ENCODE data around the gene BICD2.

Gene BICD2

GRCh38 chr9:92726348-92726747 lies 38.3 kb downstream of the BICD2 start:
- DNase-seq: no peak

GRCh38 chr9:92725766-92726165 lies 38.9 kb downstream of the BICD2 start:
- DNase-seq: no peak

GRCh38 chr9:92725266-92725545 lies 39.4 kb downstream of the BICD2 start:
- no peak for DNase-seq

GRCh38 chr9:92724528-92725265 lies 39.9 kb downstream of the BICD2 start:
- no peak for DNase-seq

DNA sequence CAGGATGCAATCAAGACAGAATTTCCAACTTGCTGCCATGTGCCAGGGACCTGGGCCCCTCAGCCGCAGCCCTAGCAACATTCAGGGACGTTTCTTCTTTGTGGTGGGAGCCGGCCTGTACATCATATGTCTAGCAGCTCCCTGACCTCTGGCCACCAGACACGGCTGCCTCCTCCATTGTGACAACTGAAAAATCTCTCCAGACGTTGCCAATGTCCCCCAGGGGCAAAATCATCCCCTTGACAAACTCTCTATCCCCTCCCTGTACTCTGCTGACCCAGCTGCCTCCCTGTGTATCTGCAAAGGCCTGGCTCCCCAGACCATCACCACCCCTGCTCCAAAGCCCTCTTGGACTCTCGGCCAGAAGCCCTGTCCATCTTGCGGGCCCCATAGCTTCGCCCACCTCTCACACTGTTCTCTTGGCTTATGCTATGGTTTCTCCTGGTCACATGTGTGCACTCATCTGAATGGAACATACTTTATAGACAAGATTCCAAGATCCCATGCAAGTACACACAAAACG lies 40.8 kb downstream of the BICD2 start:
- no peak for DNase-seq

DNA sequence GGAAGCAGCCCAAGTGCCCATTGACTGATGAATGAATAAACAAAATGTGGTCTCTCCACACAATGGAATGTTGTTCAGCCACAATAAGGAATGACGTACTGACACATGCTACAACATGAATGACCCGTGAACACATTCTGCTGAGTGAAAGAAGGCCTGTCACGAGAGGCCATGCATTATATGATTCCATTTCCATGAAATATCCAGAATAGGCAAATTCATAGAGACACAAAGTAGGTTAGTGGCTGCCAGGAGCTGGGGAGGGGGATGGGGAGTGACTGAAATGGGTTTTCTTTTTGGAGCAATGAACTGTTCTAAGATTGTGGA lies 41.4 kb downstream of the BICD2 start:
- DNase-seq: no peak

- no peak for DNase-seq
These were observed 42.0 kb downstream of the BICD2 start for GRCh38 chr9:92722386-92723298.

GRCh38 chr9:92721548-92721947 lies 43.1 kb downstream of the BICD2 start:
- DNase-seq: no peak

DNA sequence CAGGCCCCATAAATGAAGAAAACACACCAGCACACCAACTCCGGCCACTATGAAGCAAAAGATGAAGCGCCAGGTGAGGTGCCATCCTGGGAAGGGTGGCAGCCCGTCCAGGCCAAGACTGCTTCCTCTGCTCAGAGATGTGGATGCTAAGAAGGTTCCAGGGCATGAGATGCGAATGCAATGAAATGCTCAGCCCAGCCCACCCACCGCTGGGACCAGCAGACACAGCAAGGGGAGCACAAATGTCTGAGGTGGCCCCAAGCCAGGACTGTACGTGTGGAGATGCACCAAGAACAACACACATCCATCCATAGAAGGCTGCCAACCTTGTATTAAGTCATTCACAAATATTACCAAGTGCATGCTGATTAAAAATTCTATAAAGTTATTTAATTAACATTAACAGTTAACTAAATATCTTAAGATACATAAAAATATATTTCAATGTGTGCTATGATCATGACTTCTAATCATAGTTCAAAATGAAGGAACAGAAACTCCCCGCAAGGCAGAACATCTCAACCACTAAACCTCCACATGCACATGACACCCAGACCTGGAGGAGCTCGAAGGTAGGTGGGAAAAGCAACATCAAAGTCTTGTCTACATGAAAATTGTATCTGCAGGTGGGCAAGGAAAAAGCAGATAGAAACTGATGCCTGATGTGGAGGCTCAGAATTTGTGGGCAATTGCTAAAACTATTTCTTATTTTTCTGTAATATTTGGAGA lies 43.7 kb downstream of the BICD2 start:
- no peak for DNase-seq

DNA sequence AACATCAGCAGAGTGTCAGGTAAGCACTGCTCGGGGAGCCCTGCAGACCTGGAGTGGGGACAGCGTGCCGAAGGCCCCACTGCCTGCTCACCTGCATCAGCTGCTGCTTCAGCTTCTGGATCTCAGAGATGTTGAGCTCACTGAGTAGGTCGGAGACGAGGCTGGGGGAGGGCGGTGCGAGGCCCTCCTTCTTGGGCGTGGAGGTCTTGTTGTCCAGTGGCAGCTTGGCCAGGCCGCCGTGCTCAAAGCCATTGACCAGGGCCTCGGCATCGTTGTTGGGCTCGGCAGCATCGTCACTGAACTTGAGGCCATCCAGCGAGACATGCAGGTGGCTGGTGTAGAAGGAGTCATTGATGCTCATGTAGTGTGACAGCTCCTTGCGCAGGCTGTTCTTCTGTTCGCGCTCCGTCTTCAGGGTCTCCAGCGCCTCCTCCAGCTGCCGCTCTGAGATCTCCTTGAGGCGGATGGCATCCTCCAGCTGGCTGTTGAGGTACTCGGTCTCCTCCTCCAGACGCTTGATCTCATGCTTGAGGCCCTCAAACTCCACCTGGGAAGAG lies 44.3 kb downstream of the BICD2 start:
- DNase-seq: no peak

- DNase-seq: no peak
These were observed 45.5 kb downstream of the BICD2 start for GRCh38 chr9:92719028-92719647.

- DNase-seq: no peak
These were observed 46.3 kb downstream of the BICD2 start for GRCh38 chr9:92718086-92719001.

GRCh38 chr9:92717201-92718085 lies 47.2 kb downstream of the BICD2 start:
- DNase-seq: no peak

DNA sequence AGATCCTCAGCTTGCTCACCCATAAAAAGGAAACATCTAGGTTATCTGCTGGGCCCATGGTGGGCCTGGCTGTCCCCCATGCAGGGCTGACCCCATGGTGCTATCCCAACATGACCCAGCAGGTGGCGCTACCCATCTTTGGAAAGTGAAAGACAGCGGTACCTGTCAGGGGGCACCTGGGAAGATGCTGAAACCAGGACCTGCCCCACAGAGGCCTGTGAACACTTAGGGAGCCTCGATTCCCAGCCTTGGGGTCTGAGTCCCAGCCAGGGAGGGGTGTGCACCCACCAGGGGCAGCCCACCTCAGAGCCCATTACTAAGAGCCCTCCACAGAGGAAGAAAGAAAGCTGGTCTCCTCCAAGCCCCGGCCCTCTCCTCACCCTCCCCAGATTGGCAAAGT lies 48.1 kb downstream of the BICD2 start:
- peak; percentile 41 for DNase-seq

DNA sequence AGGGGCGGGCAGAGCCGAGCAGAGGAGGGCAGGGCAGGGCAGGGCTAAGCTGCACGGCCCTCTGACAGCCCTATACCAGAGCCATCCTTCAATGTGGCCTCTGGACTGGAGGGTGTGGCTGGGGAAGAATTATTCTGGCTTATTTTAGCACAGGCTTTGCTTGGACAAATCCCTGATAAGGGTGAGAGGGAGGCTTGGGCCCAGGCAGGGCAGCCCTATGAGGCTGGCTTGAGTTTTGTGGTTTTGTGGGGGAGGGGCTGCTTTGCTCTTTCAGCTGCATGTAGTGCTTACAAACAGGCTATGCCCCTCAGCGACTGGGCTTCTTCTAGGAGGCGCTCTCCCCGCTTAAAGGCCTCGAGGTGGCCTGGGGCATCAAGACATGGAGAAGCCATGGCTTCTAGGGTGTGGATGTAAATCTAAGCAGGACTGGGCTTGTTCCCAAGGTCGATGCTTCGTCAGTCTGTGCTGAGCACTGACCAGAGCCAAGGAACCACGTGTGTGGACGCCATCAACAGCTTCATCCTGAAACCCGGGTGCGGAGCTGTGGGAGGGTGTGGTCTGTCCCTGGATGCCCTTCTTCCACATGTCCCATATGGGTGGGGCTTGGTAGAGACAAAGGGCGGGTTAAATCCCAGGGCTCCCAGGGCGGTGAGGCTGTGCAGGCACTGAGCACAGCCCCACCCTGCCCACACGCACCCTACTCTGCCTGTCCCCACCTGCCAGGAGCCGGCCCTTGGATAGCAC lies 49.0 kb downstream of the BICD2 start:
- no peak for DNase-seq

- DNase-seq: no peak
These were observed 49.7 kb downstream of the BICD2 start for GRCh38 chr9:92714787-92715487.

GRCh38 chr9:92714016-92714415 lies 50.6 kb downstream of the BICD2 start:
- no peak for DNase-seq

DNA sequence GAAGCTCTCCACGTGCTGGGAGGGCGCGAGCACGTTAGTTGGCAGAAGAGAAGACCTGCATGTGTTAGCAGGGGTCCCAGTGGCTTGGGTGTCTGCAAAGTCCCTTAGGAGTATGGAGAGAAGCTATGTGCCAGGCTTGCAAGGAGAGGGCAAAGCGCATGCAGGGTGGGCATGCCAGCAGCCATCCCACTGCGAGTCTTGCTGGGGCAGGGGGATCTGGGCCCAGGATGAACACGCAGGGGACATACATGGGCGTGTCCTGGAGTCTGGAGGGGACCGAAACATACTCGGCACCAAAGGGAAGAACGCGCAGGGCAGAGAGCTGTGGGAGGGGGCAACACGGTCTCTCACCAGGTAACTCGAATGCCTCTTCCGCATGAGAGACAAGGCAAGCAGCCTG lies 51.1 kb downstream of the BICD2 start:
- no peak for DNase-seq

DNA sequence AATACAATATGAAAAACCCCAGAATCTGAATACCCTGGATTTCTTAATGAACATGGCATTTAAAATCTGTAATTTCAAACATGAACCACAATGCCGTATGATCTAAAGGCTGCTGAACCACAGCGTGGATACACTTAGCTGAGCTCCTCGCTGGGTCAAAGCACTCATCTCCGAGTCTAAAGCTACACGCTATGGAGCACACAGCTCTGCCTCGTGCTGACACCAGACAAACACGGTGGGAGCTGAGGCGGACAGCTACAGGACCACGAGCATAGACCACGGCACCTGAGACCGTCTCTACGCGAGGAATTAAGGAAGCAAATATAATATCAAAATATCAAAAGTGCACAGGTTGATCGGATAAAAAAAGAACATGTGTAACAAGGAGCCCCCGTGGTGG lies 51.9 kb downstream of the BICD2 start:
- no peak for DNase-seq

Data from NK-92 treated with Interleukin-12 subunit alpha and Interleukin-12 subunit beta, amount 100 ng/mL, for 24 hours (cell line).